HepG2 (cell line): ENCODE results near the gene IL13. TPM values are rescaled to one million over a fixed set of nuclear protein-coding genes. Genes with fewer than 3 reads are reported as not detected.

Experiments used
- CBFB ChIP-seq: sonication (generic); formaldehyde crosslinking; IDR thresholded peaks from 2 replicates; pipeline ENCODE4 v1.4.0; 2020; ENCODE audit warnings: missing genetic modification reagents
- FOXK1 ChIP-seq: sonication (generic); formaldehyde crosslinking; IDR thresholded peaks from 2 replicates; pipeline ENCODE4 v1.4.0; 2020; ENCODE audit warnings: low read depth, missing genetic modification reagents, borderline replicate concordance
- GABPB1 ChIP-seq: IDR thresholded peaks from 2 replicates; pipeline ENCODE4 v1.6.1; 2016; ENCODE audit warnings: mild to moderate bottlenecking, missing genetic modification reagents, moderate library complexity, missing compliant biosample characterization
- GFI1 ChIP-seq: sonication (generic); formaldehyde crosslinking; IDR thresholded peaks from 2 replicates; pipeline ENCODE4 v1.5.0; 2020; ENCODE audit warnings: missing genetic modification reagents, mild to moderate bottlenecking, borderline replicate concordance
- GPN1 ChIP-seq: sonication (generic); formaldehyde crosslinking; IDR thresholded peaks from 2 replicates; pipeline ENCODE4 v1.5.1; 2020; ENCODE audit warnings: missing genetic modification reagents, borderline replicate concordance
- HDAC1 ChIP-seq: sonication (generic); formaldehyde crosslinking; IDR thresholded peaks from 2 replicates; pipeline ENCODE4 v1.5.1; 2020; ENCODE audit warnings: mild to moderate bottlenecking, missing genetic modification reagents
- NFATC3 ChIP-seq: sonication (generic); formaldehyde crosslinking; IDR thresholded peaks from 2 replicates; pipeline ENCODE4 v1.5.1; 2020; ENCODE audit warnings: mild to moderate bottlenecking, missing genetic modification reagents
- NFKBIZ ChIP-seq: IDR thresholded peaks from 2 replicates; pipeline ENCODE4 v1.6.1; 2018; ENCODE audit warnings: missing genetic modification reagents, missing compliant biosample characterization
- NR2F1 ChIP-seq, 2 experiments: fragments of 450-650 bp in 1 of 2; formaldehyde crosslinking in 1 of 2; IDR thresholded peaks; 2 replicates each; pipeline versions ENCODE4 v1.5.0 to v1.6.1; 2016 to 2020; ENCODE audit warnings: mild to moderate bottlenecking in 1 of 2, missing compliant biosample characterization in 1 of 2, missing genetic modification reagents in 1 of 2, moderate library complexity in 1 of 2
- SALL1 ChIP-seq: sonication (generic); formaldehyde crosslinking; IDR thresholded peaks from 2 replicates; pipeline ENCODE4 v1.8.0; 2022; ENCODE audit warnings: mild to moderate bottlenecking, missing genetic modification reagents
- XRCC5 ChIP-seq: fragments of 200-400 bp; formaldehyde crosslinking; optimal IDR thresholded peaks from 2 replicates; pipeline ENCODE3; 2017; ENCODE audit warnings: mild to moderate bottlenecking, low read length
- ZNF468 ChIP-seq: sonication (generic); formaldehyde crosslinking; IDR thresholded peaks from 2 replicates; pipeline ENCODE4 v1.8.0; 2022; ENCODE audit warnings: mild to moderate bottlenecking, moderate library complexity, missing genetic modification reagents
- ZNF543 ChIP-seq: sonication (generic); formaldehyde crosslinking; IDR thresholded peaks from 2 replicates; pipeline ENCODE4 v1.4.0; 2020; ENCODE audit warnings: mild to moderate bottlenecking, missing genetic modification reagents
- ZNF709 ChIP-seq: sonication (generic); formaldehyde crosslinking; IDR thresholded peaks from 2 replicates; pipeline ENCODE4 v1.5.0; 2020; ENCODE audit warnings: mild to moderate bottlenecking, missing genetic modification reagents
- polyA plus RNA-seq, 8 experiments: library from polyadenylated mRNA; depleted of rRNA in 3 of 8; stranded (reverse) in 7 of 8; unstranded in 1 of 8; fragments of >200 nt; fragmentation: Illumina TruSeq in 4 of 8; extraction: Trizol in 4 of 8; gene quantifications; 2 replicates each; pipeline versions ENCODE4 v1.2.1 to v1.2.3, GENCODE V29; 2011 to 2016; ENCODE audit warnings: low read depth in 4 of 8, missing spikeins in 1 of 8, mixed read lengths in 1 of 8; ENCODE audit not compliant: insufficient read depth in 1 of 8
- total RNA-seq, 5 experiments: library from RNA; depleted of rRNA; stranded (reverse); fragments of >200 nt; fragmentation: Illumina TruSeq; extraction: Trizol; gene quantifications; 2 replicates each; pipeline ENCODE4 v1.2.3, GENCODE V29; 2016; ENCODE audit warnings: low read depth in 1 of 5
- TF ChIP-seq, protein P1 (sequence below), 2 experiments: sonication (generic) in 1 of 2; formaldehyde crosslinking in 1 of 2; IDR thresholded peaks; 2 replicates each; pipeline versions ENCODE4 v1.4.0 to v1.6.1; 2018 to 2020; ENCODE audit warnings: missing genetic modification reagents in 2 of 2, borderline replicate concordance in 1 of 2, low read depth in 1 of 2, mild to moderate bottlenecking in 1 of 2, missing biosample characterization in 1 of 2
- TF ChIP-seq, protein P2 (sequence below): IDR thresholded peaks from 2 replicates; pipeline ENCODE4 v1.6.1; 2016; ENCODE audit warnings: control low read depth
- TF ChIP-seq, protein P3 (sequence below): IDR thresholded peaks from 2 replicates; pipeline ENCODE4 v1.6.1; 2012; ENCODE audit warnings: inconsistent platforms
- TF ChIP-seq, protein P4 (sequence below): sonication (generic); formaldehyde crosslinking; IDR thresholded peaks from 2 replicates; pipeline ENCODE4 v1.5.1; 2020; ENCODE audit warnings: mild to moderate bottlenecking, moderate library complexity, missing genetic modification reagents
- TF ChIP-seq, protein P5 (sequence below): sonication (generic); formaldehyde crosslinking; IDR thresholded peaks from 2 replicates; pipeline ENCODE4 v1.8.1; 2023; ENCODE audit warnings: mild to moderate bottlenecking, missing genetic modification reagents
- TF ChIP-seq, protein P6 (sequence below): IDR thresholded peaks from 2 replicates; pipeline ENCODE4 v1.6.1; 2016; ENCODE audit warnings: missing genetic modification reagents, missing compliant biosample characterization

The IL13 gene
- total and polyA plus RNA-seq, 2 of the 13 experiments (the other 11 are each of a cell fraction or from before 2014, with no cell fraction given) = 0.05 TPM; not detected in 1

DNA sequence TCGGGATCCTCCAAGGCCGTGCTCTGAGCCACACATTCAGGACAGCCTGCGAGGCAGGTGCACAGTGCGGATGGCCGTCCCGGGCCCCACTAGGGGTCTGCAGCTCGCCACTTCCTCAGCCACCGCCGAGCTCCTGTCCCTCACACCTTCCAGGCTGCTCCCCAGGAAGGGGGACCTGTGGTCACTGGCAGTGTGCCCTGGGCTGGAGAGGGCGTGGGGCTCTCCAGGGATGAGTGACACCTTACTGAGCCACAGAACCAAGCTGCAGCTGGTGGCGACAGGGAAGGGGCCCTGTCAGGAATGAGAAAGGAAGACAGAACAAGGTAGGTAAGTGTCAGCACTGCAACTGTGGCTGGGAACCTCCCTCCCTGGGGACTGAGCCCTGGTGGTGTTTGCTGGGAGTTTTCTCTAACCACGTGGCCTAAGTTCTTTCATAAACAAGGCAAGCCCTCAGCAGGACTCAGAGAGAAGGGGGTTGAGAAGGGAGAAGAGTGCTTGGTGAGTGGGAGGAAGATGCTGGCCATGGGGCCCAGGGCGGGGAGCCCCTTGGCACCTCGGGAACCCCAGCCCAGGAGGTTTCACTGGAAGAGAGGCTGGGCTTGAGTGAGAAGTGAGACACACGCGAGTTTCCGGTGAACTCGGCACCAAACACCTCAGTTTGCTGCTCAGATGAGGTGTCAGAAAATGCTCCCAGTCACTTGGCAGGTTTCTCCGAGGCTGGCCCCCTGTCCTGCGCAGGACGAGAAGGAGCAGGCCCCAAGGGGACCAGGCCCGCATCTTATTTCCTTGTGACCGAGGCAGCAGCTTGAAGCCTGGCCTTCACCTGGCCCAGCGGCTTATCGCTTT, 5.2 kb downstream of the IL13 start (continued):
- TF ChIP-seq, protein P1, sequence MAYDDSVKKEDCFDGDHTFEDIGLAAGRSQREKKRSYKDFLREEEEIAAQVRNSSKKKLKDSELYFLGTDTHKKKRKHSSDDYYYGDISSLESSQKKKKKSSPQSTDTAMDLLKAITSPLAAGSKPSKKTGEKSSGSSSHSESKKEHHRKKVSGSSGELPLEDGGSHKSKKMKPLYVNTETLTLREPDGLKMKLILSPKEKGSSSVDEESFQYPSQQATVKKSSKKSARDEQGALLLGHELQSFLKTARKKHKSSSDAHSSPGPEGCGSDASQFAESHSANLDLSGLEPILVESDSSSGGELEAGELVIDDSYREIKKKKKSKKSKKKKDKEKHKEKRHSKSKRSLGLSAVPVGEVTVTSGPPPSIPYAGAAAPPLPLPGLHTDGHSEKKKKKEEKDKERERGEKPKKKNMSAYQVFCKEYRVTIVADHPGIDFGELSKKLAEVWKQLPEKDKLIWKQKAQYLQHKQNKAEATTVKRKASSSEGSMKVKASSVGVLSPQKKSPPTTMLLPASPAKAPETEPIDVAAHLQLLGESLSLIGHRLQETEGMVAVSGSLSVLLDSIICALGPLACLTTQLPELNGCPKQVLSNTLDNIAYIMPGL (CRISPR knock-in tag; IDR thresholded peaks at IDR 0.05; ENCODE audit: borderline replicate concordance in 1 of 2, low read depth in 1 of 2) = 0 out of 4 replicates have a peak, but pooled peaks of 1 of the 2 experiments have one; percentile 19
- TF ChIP-seq GFI1 (CRISPR knock-in tag) (no peak), FOXK1 (CRISPR knock-in tag) (peak; percentile 77; the same call in 1 of the 2 replicates), GABPB1 (CRISPR knock-in tag) (peak; percentile 30; the same call in 1 of the 2 replicates), CBFB (0 out of 2 replicates have a peak, but pooled peaks have one; percentile 12), HDAC1 (peak; percentile 32; the same call in 1 of the 2 replicates), NR2F1 (CRISPR knock-in tag; IDR thresholded peaks at IDR 0.05) (no peak), XRCC5 (peak; percentile 50), NFKBIZ (CRISPR knock-in tag) (no peak), NFATC3 (CRISPR knock-in tag) (no peak), ZNF543 (no peak), ZNF468 (0 out of 2 replicates have a peak, but pooled peaks have one; percentile 33), ZNF709 (CRISPR knock-in tag) (peak; percentile 54; the same call in 1 of the 2 replicates), SALL1 (CRISPR knock-in tag) (0 out of 2 replicates have a peak, but pooled peaks have one; percentile 14), GPN1 (no peak)
- TF ChIP-seq, protein P2, sequence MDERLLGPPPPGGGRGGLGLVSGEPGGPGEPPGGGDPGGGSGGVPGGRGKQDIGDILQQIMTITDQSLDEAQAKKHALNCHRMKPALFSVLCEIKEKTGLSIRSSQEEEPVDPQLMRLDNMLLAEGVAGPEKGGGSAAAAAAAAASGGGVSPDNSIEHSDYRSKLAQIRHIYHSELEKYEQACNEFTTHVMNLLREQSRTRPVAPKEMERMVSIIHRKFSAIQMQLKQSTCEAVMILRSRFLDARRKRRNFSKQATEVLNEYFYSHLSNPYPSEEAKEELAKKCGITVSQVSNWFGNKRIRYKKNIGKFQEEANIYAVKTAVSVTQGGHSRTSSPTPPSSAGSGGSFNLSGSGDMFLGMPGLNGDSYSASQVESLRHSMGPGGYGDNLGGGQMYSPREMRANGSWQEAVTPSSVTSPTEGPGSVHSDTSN (CRISPR knock-in tag) = peak; percentile 52; the same call in 1 of the 2 replicates
- TF ChIP-seq, protein P3, sequence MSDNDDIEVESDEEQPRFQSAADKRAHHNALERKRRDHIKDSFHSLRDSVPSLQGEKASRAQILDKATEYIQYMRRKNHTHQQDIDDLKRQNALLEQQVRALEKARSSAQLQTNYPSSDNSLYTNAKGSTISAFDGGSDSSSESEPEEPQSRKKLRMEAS = peak; percentile 47; the same call in 1 of the 2 replicates
- TF ChIP-seq, protein P4, sequence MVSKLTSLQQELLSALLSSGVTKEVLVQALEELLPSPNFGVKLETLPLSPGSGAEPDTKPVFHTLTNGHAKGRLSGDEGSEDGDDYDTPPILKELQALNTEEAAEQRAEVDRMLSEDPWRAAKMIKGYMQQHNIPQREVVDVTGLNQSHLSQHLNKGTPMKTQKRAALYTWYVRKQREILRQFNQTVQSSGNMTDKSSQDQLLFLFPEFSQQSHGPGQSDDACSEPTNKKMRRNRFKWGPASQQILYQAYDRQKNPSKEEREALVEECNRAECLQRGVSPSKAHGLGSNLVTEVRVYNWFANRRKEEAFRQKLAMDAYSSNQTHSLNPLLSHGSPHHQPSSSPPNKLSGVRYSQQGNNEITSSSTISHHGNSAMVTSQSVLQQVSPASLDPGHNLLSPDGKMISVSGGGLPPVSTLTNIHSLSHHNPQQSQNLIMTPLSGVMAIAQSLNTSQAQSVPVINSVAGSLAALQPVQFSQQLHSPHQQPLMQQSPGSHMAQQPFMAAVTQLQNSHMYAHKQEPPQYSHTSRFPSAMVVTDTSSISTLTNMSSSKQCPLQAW (CRISPR knock-in tag) = 0 out of 2 replicates have a peak, but pooled peaks have one; percentile 27
- TF ChIP-seq, protein P5, sequence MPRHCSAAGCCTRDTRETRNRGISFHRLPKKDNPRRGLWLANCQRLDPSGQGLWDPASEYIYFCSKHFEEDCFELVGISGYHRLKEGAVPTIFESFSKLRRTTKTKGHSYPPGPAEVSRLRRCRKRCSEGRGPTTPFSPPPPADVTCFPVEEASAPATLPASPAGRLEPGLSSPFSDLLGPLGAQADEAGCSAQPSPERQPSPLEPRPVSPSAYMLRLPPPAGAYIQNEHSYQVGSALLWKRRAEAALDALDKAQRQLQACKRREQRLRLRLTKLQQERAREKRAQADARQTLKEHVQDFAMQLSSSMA (CRISPR knock-in tag) = 0 out of 2 replicates have a peak, but pooled peaks have one; percentile 40
- TF ChIP-seq, protein P6, sequence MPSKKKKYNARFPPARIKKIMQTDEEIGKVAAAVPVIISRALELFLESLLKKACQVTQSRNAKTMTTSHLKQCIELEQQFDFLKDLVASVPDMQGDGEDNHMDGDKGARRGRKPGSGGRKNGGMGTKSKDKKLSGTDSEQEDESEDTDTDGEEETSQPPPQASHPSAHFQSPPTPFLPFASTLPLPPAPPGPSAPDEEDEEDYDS (CRISPR knock-in tag) = 0 out of 2 replicates have a peak, but pooled peaks have one; percentile 36
